ENCODE data around the gene OR2T10. TPM values are rescaled to one million over a fixed set of nuclear protein-coding genes. Genes with fewer than 3 reads are reported as not detected.
"Not testable (repeated sequence)": the region's sequence is repeated elsewhere in the genome, so short reads cannot be mapped to it uniquely, and the experiment has no call there.

The OR2T10 gene
- total and polyA plus RNA-seq, 10 of the 15 experiments (the other 5 are each of a cell fraction or from before 2014, with no cell fraction given): not detected

DNA sequence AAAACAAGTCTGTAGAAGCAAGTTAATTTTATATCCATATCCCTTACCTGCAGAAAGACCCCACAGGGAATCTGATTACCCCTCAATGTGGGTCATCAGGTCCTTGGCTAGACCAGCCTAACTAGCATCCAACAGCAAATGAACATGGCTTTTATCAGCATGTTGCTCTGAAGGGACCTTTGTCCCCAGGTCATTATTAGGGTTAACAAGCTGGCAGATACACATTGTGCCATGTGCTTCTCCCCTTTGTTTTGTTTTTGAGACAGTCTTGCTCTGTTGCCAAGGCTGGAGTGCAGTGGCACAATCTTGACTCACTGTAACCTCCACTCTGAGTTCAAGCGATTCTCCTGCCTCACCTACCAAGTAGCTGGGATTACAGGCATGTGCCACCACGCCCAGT, 37.5 kb upstream of the OR2T10 start, which contains the start of gene OR2T11:
Gene OR2T11 (minus strand): TSS at position 101 of the 400 bp plus-strand sequence. CDS start 7,963 bp downstream, outside the sequence.
- in situ Hi-C loops (cut with MboI); H3K4me1 ChIP-seq (ENCODE audit: control insufficient read depth, insufficient read depth, low read length); CTCF ChIA-PET; H3K79me2 ChIP-seq (ENCODE audit: control insufficient read depth, insufficient read depth, low read length); H3K9me3 ChIP-seq (replicated peaks; ENCODE audit: control insufficient read depth, insufficient read depth, low read length); H3K4me2 ChIP-seq (ENCODE audit: control insufficient read depth, insufficient read depth); H2AFZ ChIP-seq (ENCODE audit: control insufficient read depth, low read depth, low read length); H3K27ac ChIP-seq (ENCODE audit: control insufficient read depth, insufficient read depth); BruUV-seq (replicated peaks); FAIRE-seq; ATAC-seq; H4K20me1 ChIP-seq (ENCODE audit: control insufficient read depth, insufficient read depth); RAD21 ChIA-PET (ENCODE audit: unreplicated experiment); H3K4me3 ChIP-seq; H3K9ac ChIP-seq (ENCODE audit: control insufficient read depth, insufficient read depth, low read length); intact Hi-C loops (cut with micrococcal nuclease; ENCODE audit: unreplicated experiment); DNase-seq (ENCODE audit: low read depth, low spot score); SMC1A ChIA-PET (ENCODE audit: uncharacterized antibody, unreplicated experiment); H3K36me3 ChIP-seq (ENCODE audit: control insufficient read depth in 2 of 2, insufficient read depth in 2 of 2, low read length in 1 of 2); POLR2A ChIA-PET; H3K27me3 ChIP-seq (replicated peaks in 1 of 2; ENCODE audit: control insufficient read depth in 2 of 2, insufficient read depth in 2 of 2, low read length in 1 of 2): not testable (repeated sequence)
- WGBS (ENCODE audit: insufficient coverage, insufficient replicate concordance, low lambda C conversion rate, missing lambda C conversion rate): no CpG with 5 or more reads among the region's 2 CpGs

DNA sequence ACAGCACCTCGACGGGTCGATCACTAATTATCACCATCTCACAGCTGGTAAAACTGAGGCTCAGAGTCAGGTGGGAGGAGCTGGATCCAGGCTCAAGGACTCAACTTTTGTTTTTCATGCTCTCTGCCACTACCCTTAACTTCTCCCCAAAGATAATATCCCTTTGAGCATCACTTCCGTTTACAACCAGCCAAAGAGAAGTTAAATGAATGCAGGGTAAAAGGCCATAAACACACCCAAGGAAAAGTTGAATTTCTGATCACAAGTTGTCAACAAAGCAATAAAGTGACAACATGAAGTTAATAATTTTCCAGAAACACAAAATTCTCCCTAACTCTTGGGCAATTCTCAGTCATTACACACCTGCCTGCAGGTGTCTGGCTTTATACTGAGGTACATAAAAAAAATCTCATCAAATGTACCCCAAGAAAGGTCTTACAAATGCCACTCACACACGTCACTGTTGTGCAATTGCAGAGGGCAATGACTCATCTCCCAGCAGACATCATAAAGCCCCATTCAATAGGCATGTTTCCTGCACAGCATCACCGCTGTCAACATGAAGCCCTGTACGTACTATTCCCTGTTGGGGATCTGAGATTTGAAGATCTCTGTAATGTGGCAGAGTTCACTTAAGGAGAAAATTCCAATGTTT, 34.0 kb upstream of the OR2T10 start:
- DNase-seq (ENCODE audit: low read depth, low spot score): no peak
- no peak overlapping the region for H3K4me3 ChIP-seq
- in situ Hi-C loops (cut with MboI) (no loop called here), intact Hi-C loops (cut with micrococcal nuclease; ENCODE audit: unreplicated experiment) (no loop called here)
- H4K20me1 ChIP-seq (ENCODE audit: control insufficient read depth, insufficient read depth): no peaks in the 10 kb centered on the region
- H3K4me2 ChIP-seq (ENCODE audit: control insufficient read depth, insufficient read depth): no peak overlapping the region
- no peaks in the 10 kb centered on the region for H3K79me2 ChIP-seq (ENCODE audit: control insufficient read depth, insufficient read depth, low read length)
- ChIA-PET RAD21 (ENCODE audit: unreplicated experiment) (no interaction called here), SMC1A (ENCODE audit: uncharacterized antibody, unreplicated experiment) (no interaction called here), POLR2A (no interaction called here), CTCF (no interaction called here)
- H2AFZ ChIP-seq (ENCODE audit: control insufficient read depth, low read depth, low read length): no peak overlapping the region
- no peaks in the 10 kb centered on the region for H3K27me3 ChIP-seq (replicated peaks in 1 of 2; ENCODE audit: control insufficient read depth in 2 of 2, insufficient read depth in 2 of 2, low read length in 1 of 2)
- no peak overlapping the region for H3K27ac ChIP-seq (ENCODE audit: control insufficient read depth, insufficient read depth)
- no peaks in the 10 kb centered on the region for H3K9me3 ChIP-seq (replicated peaks; ENCODE audit: control insufficient read depth, insufficient read depth, low read length)
- H3K9ac ChIP-seq (ENCODE audit: control insufficient read depth, insufficient read depth, low read length): no peak overlapping the region
- no TSS peak for BruUV-seq (replicated peaks)
- no peak for ATAC-seq
- no peaks in the 10 kb centered on the region for H3K36me3 ChIP-seq (ENCODE audit: control insufficient read depth in 2 of 2, insufficient read depth in 2 of 2, low read length in 1 of 2)
- no CpG with 5 or more reads among the region's 7 CpGs for WGBS (ENCODE audit: insufficient coverage, insufficient replicate concordance, low lambda C conversion rate, missing lambda C conversion rate)
- H3K4me1 ChIP-seq (ENCODE audit: control insufficient read depth, insufficient read depth, low read length): no peaks in the 10 kb centered on the region
- no peak for FAIRE-seq
- TF ChIP-seq TCF12 (IDR thresholded peaks at IDR 0.05; ENCODE audit: low read depth, low read length): no peak
- TF ChIP-seq ZBED1 (IDR thresholded peaks at IDR 0.05; ENCODE audit: borderline replicate concordance): no peak
- TF ChIP-seq, protein P1, sequence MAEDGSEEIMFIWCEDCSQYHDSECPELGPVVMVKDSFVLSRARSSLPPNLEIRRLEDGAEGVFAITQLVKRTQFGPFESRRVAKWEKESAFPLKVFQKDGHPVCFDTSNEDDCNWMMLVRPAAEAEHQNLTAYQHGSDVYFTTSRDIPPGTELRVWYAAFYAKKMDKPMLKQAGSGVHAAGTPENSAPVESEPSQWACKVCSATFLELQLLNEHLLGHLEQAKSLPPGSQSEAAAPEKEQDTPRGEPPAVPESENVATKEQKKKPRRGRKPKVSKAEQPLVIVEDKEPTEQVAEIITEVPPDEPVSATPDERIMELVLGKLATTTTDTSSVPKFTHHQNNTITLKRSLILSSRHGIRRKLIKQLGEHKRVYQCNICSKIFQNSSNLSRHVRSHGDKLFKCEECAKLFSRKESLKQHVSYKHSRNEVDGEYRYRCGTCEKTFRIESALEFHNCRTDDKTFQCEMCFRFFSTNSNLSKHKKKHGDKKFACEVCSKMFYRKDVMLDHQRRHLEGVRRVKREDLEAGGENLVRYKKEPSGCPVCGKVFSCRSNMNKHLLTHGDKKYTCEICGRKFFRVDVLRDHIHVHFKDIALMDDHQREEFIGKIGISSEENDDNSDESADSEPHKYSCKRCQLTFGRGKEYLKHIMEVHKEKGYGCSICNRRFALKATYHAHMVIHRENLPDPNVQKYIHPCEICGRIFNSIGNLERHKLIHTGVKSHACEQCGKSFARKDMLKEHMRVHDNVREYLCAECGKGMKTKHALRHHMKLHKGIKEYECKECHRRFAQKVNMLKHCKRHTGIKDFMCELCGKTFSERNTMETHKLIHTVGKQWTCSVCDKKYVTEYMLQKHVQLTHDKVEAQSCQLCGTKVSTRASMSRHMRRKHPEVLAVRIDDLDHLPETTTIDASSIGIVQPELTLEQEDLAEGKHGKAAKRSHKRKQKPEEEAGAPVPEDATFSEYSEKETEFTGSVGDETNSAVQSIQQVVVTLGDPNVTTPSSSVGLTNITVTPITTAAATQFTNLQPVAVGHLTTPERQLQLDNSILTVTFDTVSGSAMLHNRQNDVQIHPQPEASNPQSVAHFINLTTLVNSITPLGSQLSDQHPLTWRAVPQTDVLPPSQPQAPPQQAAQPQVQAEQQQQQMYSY (CRISPR knock-in tag; IDR thresholded peaks at IDR 0.05): no peak
- no peak for TF ChIP-seq YBX1 (IDR thresholded peaks at IDR 0.05)
- no peak for TF ChIP-seq RAD21 (IDR thresholded peaks at IDR 0.05; ENCODE audit: insufficient read depth, low read depth, low read length)
- TF ChIP-seq POLR2AphosphoS5 (IDR thresholded peaks at IDR 0.05; ENCODE audit: low read length): no peak
- TF ChIP-seq, protein P2, sequence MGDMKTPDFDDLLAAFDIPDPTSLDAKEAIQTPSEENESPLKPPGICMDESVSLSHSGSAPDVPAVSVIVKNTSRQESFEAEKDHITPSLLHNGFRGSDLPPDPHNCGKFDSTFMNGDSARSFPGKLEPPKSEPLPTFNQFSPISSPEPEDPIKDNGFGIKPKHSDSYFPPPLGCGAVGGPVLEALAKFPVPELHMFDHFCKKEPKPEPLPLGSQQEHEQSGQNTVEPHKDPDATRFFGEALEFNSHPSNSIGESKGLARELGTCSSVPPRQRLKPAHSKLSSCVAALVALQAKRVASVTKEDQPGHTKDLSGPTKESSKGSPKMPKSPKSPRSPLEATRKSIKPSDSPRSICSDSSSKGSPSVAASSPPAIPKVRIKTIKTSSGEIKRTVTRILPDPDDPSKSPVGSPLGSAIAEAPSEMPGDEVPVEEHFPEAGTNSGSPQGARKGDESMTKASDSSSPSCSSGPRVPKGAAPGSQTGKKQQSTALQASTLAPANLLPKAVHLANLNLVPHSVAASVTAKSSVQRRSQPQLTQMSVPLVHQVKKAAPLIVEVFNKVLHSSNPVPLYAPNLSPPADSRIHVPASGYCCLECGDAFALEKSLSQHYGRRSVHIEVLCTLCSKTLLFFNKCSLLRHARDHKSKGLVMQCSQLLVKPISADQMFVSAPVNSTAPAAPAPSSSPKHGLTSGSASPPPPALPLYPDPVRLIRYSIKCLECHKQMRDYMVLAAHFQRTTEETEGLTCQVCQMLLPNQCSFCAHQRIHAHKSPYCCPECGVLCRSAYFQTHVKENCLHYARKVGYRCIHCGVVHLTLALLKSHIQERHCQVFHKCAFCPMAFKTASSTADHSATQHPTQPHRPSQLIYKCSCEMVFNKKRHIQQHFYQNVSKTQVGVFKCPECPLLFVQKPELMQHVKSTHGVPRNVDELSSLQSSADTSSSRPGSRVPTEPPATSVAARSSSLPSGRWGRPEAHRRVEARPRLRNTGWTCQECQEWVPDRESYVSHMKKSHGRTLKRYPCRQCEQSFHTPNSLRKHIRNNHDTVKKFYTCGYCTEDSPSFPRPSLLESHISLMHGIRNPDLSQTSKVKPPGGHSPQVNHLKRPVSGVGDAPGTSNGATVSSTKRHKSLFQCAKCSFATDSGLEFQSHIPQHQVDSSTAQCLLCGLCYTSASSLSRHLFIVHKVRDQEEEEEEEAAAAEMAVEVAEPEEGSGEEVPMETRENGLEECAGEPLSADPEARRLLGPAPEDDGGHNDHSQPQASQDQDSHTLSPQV (IDR thresholded peaks at IDR 0.05): no peak
- TF ChIP-seq EGR1 (IDR thresholded peaks at IDR 0.05; ENCODE audit: borderline replicate concordance in 1 of 2, low read depth in 2 of 2, low read length in 2 of 2): no peak
- no peak for TF ChIP-seq SMC3 (IDR thresholded peaks at IDR 0.05; ENCODE audit: borderline replicate concordance, low read length)
